Parathyroid adenoma (tissue), 2 donors: ENCODE data around the gene CEP162.
A peak's percentile ranks its signal among the peaks of the same experiment; 100 is the strongest.
"Not testable (repeated sequence)": the region's sequence is repeated elsewhere in the genome, so short reads cannot be mapped to it uniquely, and the experiment has no call there.

Source experiments
- H2AFZ ChIP-seq: fragments of 300-600 bp; sonication (generic); one replicate; pipeline ENCODE4 v1.7.0; 2017; ENCODE audit warnings: antibody characterized with exemption, mild to moderate bottlenecking
- H3K27ac ChIP-seq: fragments of 300-600 bp; sonication (generic); one replicate; pipeline ENCODE4 v1.7.0; 2017
- H3K27me3 ChIP-seq: fragments of 300-600 bp; sonication (generic); one replicate; pipeline ENCODE4 v1.7.0; 2017; ENCODE audit warnings: low read length; ENCODE audit not compliant: control insufficient read depth, insufficient read depth
- H3K36me3 ChIP-seq: fragments of 300-600 bp; sonication (generic); one replicate; pipeline ENCODE4 v1.7.0; 2017; ENCODE audit warnings: low read length; ENCODE audit not compliant: control insufficient read depth, insufficient read depth
- H3K4me1 ChIP-seq: fragments of 300-600 bp; sonication (generic); one replicate; pipeline ENCODE4 v1.7.0; 2017; ENCODE audit warnings: control low read depth
- H3K4me2 ChIP-seq: fragments of 300-600 bp; sonication (generic); one replicate; pipeline ENCODE4 v1.7.0; 2017; ENCODE audit warnings: low read length
- H3K4me3 ChIP-seq: fragments of 300-600 bp; sonication (generic); one replicate; pipeline ENCODE4 v1.7.0; 2017; ENCODE audit warnings: low read depth, low read length
- H3K79me2 ChIP-seq: fragments of 300-600 bp; sonication (generic); one replicate; pipeline ENCODE4 v1.7.0; 2017; ENCODE audit warnings: control low read depth
- H3K9ac ChIP-seq: fragments of 300-600 bp; sonication (generic); one replicate; pipeline ENCODE4 v1.7.0; 2017; ENCODE audit warnings: mild to moderate bottlenecking
- H3K9me3 ChIP-seq: fragments of 300-600 bp; sonication (generic); one replicate; pipeline ENCODE4 v1.7.0; 2017; ENCODE audit warnings: low read length; ENCODE audit not compliant: control insufficient read depth
- TF ChIP-seq, protein P1 (sequence below): fragments of 300-600 bp; sonication (generic); IDR thresholded peaks from one replicate; pipeline ENCODE4 v1.7.0; 2017; ENCODE audit warnings: antibody characterized with exemption, mild to moderate bottlenecking
- donor health status: primary hyperparathyroidism.

The CEP162 gene

DNA sequence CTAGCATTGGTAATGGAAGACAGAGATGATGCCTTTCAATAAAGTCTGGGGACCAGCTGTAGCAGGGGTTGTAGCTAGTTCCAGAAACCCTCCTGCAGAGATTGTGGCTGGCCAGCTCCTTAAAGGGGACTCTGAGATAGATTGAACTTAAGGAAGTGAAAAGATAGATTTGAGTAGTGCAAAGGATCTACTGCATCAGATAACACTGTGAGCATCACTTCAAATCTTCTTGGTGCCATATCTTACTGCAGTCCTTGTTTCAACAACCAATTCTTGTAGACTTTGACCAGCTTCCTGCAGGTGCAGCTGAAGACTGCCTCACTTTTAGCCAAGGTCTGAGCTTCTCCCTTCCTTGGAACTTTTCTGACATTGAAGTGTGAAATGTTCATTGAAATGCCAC is 14.8 kb upstream of the CEP162 start:
- Histone ChIP-seq H3K9me3 (no peaks in the 10 kb centered on the region), H2AFZ (no peak overlapping the region), H3K36me3 (no peaks in the 10 kb centered on the region), H3K4me3 (no peak overlapping the region), H3K4me1 (no peaks in the 10 kb centered on the region), H3K27me3 (no peaks in the 10 kb centered on the region), H3K27ac (no peak overlapping the region), H3K79me2 (no peaks in the 10 kb centered on the region), H3K4me2 (no peak overlapping the region), H3K9ac (no peak overlapping the region)
- TF ChIP-seq, protein P1, sequence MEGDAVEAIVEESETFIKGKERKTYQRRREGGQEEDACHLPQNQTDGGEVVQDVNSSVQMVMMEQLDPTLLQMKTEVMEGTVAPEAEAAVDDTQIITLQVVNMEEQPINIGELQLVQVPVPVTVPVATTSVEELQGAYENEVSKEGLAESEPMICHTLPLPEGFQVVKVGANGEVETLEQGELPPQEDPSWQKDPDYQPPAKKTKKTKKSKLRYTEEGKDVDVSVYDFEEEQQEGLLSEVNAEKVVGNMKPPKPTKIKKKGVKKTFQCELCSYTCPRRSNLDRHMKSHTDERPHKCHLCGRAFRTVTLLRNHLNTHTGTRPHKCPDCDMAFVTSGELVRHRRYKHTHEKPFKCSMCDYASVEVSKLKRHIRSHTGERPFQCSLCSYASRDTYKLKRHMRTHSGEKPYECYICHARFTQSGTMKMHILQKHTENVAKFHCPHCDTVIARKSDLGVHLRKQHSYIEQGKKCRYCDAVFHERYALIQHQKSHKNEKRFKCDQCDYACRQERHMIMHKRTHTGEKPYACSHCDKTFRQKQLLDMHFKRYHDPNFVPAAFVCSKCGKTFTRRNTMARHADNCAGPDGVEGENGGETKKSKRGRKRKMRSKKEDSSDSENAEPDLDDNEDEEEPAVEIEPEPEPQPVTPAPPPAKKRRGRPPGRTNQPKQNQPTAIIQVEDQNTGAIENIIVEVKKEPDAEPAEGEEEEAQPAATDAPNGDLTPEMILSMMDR, result no peak

- H3K4me2 ChIP-seq, result peak overlapping the region; percentile 75
- no peaks in the 10 kb centered on the region for H3K27me3 ChIP-seq
- H3K79me2 ChIP-seq, result peaks cover 4% of the 10 kb centered on the region
- peak overlapping the region; percentile 93 for H3K27ac ChIP-seq
- TF ChIP-seq, protein P1, result no peak
- no peak overlapping the region for H3K9ac ChIP-seq
- no peaks in the 10 kb centered on the region for H3K36me3 ChIP-seq
- H2AFZ ChIP-seq, result peak overlapping the region; percentile 91
- H3K4me3 ChIP-seq, result peak overlapping the region; percentile 92
- H3K9me3 ChIP-seq, result no peaks in the 10 kb centered on the region
- H3K4me1 ChIP-seq, result no peaks in the 10 kb centered on the region
Observed at GRCh38 chr6:84228198-84228543, 728 bp upstream of the CEP162 start.

- peak overlapping the region; percentile 75 for H3K4me2 ChIP-seq
- TF ChIP-seq, protein P1, result no peak
- no peaks in the 10 kb centered on the region for H3K36me3 ChIP-seq
Observed at GRCh38 chr6:84227044-84227433, 404 bp downstream of the CEP162 start.

GRCh38 chr6:84224251-84224650 is 3.2 kb downstream of the CEP162 start:
- TF ChIP-seq, protein P1, result no peak

More at GRCh38 chr6:84227044-84227433, 404 bp downstream of the CEP162 start:
- Histone ChIP-seq H3K4me3 (peak overlapping the region; percentile 92), H3K27me3 (no peaks in the 10 kb centered on the region), H3K79me2 (peaks cover 4% of the 10 kb centered on the region), H3K27ac (peak overlapping the region; percentile 93), H3K9ac (peak overlapping the region; percentile 46), H3K4me1 (no peaks in the 10 kb centered on the region), H2AFZ (peak overlapping the region; percentile 91), H3K9me3 (no peaks in the 10 kb centered on the region)

GRCh38 chr6:84223608-84224007 is 3.8 kb downstream of the CEP162 start:
- H3K4me1 ChIP-seq, H3K36me3 ChIP-seq, H3K4me3 ChIP-seq, H3K4me2 ChIP-seq, H3K9ac ChIP-seq, H3K27me3 ChIP-seq, H3K27ac ChIP-seq, H3K79me2 ChIP-seq, H3K9me3 ChIP-seq, H2AFZ ChIP-seq: not testable (repeated sequence)

More at GRCh38 chr6:84224251-84224650, 3.2 kb downstream of the CEP162 start:
- Histone ChIP-seq H3K27ac (no peak overlapping the region), H3K79me2 (peaks cover 4% of the 10 kb centered on the region), H3K27me3 (no peaks in the 10 kb centered on the region), H3K9me3 (no peaks in the 10 kb centered on the region), H3K4me2 (no peak overlapping the region), H2AFZ (no peak overlapping the region), H3K4me1 (no peaks in the 10 kb centered on the region), H3K36me3 (no peaks in the 10 kb centered on the region), H3K4me3 (no peak overlapping the region), H3K9ac (no peak overlapping the region)
